GM19193 (cell line): ENCODE data around the gene SCMH1.

Source experiments
- POLR2A ChIP-seq: IDR thresholded peaks from 4 replicates; pipeline ENCODE4 v1.6.1; 2011; ENCODE audit not compliant: insufficient read depth, insufficient read length; ENCODE audit errors: extremely low read depth

Gene SCMH1

GRCh38 chr1:41037116-41037903 is 204.8 kb downstream of the SCMH1 start:
- TF ChIP-seq POLR2A: no peak

- no peak for TF ChIP-seq POLR2A
Measured at GRCh38 chr1:41033272-41033671, 208.8 kb downstream of the SCMH1 start.

GRCh38 chr1:41032147-41032546 is 210.0 kb downstream of the SCMH1 start:
- no peak for TF ChIP-seq POLR2A

- no peak for TF ChIP-seq POLR2A
Measured at GRCh38 chr1:41030872-41031616, 211.1 kb downstream of the SCMH1 start.

GRCh38 chr1:41028034-41028642 is 214.0 kb downstream of the SCMH1 start:
- TF ChIP-seq POLR2A: no peak

- no peak for TF ChIP-seq POLR2A
Measured at GRCh38 chr1:41025979-41026819, 215.9 kb downstream of the SCMH1 start.

- TF ChIP-seq POLR2A: no peak
Measured at GRCh38 chr1:41024953-41025352, 217.2 kb downstream of the SCMH1 start.

GRCh38 chr1:41023279-41023990 is 218.7 kb downstream of the SCMH1 start:
- TF ChIP-seq POLR2A: no peak

GRCh38 chr1:41022424-41022823 is 219.7 kb downstream of the SCMH1 start:
- no peak for TF ChIP-seq POLR2A

- no peak for TF ChIP-seq POLR2A
Measured at GRCh38 chr1:41021526-41022308, 220.4 kb downstream of the SCMH1 start, which contains the start of gene SLFNL1. TSS of gene SLFNL1 (minus strand) at chr1:41021725. CDS start at chr1:41020660, 1,065 bp downstream.

GRCh38 chr1:41020654-41021053 is 221.5 kb downstream of the SCMH1 start:
- TF ChIP-seq POLR2A: no peak

- no peak for TF ChIP-seq POLR2A
Measured at GRCh38 chr1:41020109-41020576, 222.0 kb downstream of the SCMH1 start.

GRCh38 chr1:41019353-41019745 is 222.8 kb downstream of the SCMH1 start:
- no peak for TF ChIP-seq POLR2A
